PC-3 (cell line): ENCODE results near the gene RP9. TPM values are rescaled to one million over a fixed set of nuclear protein-coding genes. Genes with fewer than 3 reads are reported as not detected.

ENCODE experiments used
- ATAC-seq: fragments of 200-7000 bp; cut with Tn5 transposase; 2 replicates; pipeline ENCODE4 v1.9.1; 2020; ENCODE audit warnings: mild to moderate bottlenecking, moderate library complexity
- BruUV-seq: library from RNA; stranded (reverse); fragments of 400-500 nt; replicated peaks from 2 replicates; lab custom pipeline; 2021; lab: Mats Ljungman, UMichigan
- CTCF ChIA-PET: fragments of 300-600 bp; sonication (Branson Sonifier 250); formaldehyde crosslinking; loops from one replicate; lab custom pipeline; 2022; ENCODE audit warnings: antibody characterized with exemption; lab: Charles Lee
- POLR2A ChIA-PET: fragments of 300-600 bp; sonication (Branson Sonifier 250); formaldehyde crosslinking; loops from one replicate; lab custom pipeline; 2022; ENCODE audit warnings: antibody characterized with exemption; ENCODE audit not compliant: unreplicated experiment; lab: Charles Lee
- DNase-seq: peaks from one replicate; pipeline ENCODE4 v3.0.0-alpha.2; 2015
- H2AFZ ChIP-seq: fragments of 300-600 bp; sonication (generic); 2 replicates; pipeline ENCODE4 v1.6.0; 2016; ENCODE audit warnings: antibody characterized with exemption, low read length
- H3F3A ChIP-seq: fragments of 300-600 bp; sonication (generic); one replicate; pipeline ENCODE4 v1.6.0; 2017; ENCODE audit warnings: antibody characterized with exemption, low read length, control low read depth, mild to moderate bottlenecking; ENCODE audit not compliant: unreplicated experiment
- H3K27ac ChIP-seq: fragments of 300-600 bp; sonication (generic); 2 replicates; pipeline ENCODE4 v1.5.1; 2016; ENCODE audit warnings: mild to moderate bottlenecking, low read length
- H3K27me3 ChIP-seq: fragments of 300-600 bp; sonication (generic); 2 replicates; pipeline ENCODE4 v1.6.1; 2016; ENCODE audit warnings: low read length, mixed read lengths
- H3K36me3 ChIP-seq: fragments of 300-600 bp; sonication (generic); 2 replicates; pipeline ENCODE4 v1.6.1; 2016; ENCODE audit warnings: low read depth, mixed run types, low read length, mixed read lengths
- H3K4me1 ChIP-seq: fragments of 300-600 bp; sonication (generic); 2 replicates; pipeline ENCODE4 v1.5.1; 2016; ENCODE audit warnings: low read length; ENCODE audit not compliant: insufficient read depth
- H3K4me2 ChIP-seq: fragments of 300-600 bp; sonication (generic); 2 replicates; pipeline ENCODE4 v1.6.0; 2016; ENCODE audit warnings: low read length
- H3K4me3 ChIP-seq: fragments of 300-600 bp; sonication (generic); 2 replicates; pipeline ENCODE4 v1.5.1; 2016; ENCODE audit warnings: mild to moderate bottlenecking, low read length, mixed read lengths
- H3K79me2 ChIP-seq: fragments of 300-600 bp; sonication (generic); 2 replicates; pipeline ENCODE4 v1.6.1; 2017; ENCODE audit warnings: low read length, mixed read lengths
- H3K9ac ChIP-seq: fragments of 300-600 bp; sonication (generic); 2 replicates; pipeline ENCODE4 v1.6.0; 2016; ENCODE audit warnings: mild to moderate bottlenecking, low read length
- H3K9me2 ChIP-seq: fragments of 300-600 bp; sonication (generic); replicated peaks from 2 replicates; pipeline ENCODE4 v1.6.1; 2016; ENCODE audit warnings: mixed run types, low read length, mixed read lengths
- H3K9me3 ChIP-seq: fragments of 300-600 bp; sonication (generic); 2 replicates; pipeline ENCODE4 v1.6.1; 2016; ENCODE audit warnings: low read length, mixed read lengths
- H4K20me1 ChIP-seq: fragments of 300-600 bp; sonication (generic); 2 replicates; pipeline ENCODE4 v1.6.1; 2016; ENCODE audit warnings: low read length, mixed read lengths
- EZH2 ChIP-seq: fragments of 300-600 bp; sonication (generic); IDR thresholded peaks from one replicate; pipeline ENCODE4 v1.6.1; 2017; ENCODE audit warnings: antibody characterized with exemption, mild to moderate bottlenecking, low read length; ENCODE audit not compliant: unreplicated experiment
- EZH2phosphoT487 ChIP-seq: fragments of 300-600 bp; sonication (generic); IDR thresholded peaks from 2 replicates; pipeline ENCODE4 v1.6.1; 2018; ENCODE audit warnings: mild to moderate bottlenecking, antibody characterized with exemption, low read length, borderline replicate concordance
- intact Hi-C: fragments of 100-400 bp; cut with micrococcal nuclease; formaldehyde crosslinking; loops from 2 replicates; pipeline ENCODE4 v1.9.0; 2023
- total RNA-seq: library from RNA; depleted of rRNA; stranded (reverse); fragments of >200 nt; gene quantifications from 2 replicates; pipeline ENCODE4 v1.2.3, GENCODE V29; 2014
- TF ChIP-seq, protein P1 (sequence below): fragments of 300-600 bp; sonication (generic); conservative IDR thresholded peaks from 2 replicates; pipeline ENCODE4 v1.5.1; 2017; ENCODE audit warnings: antibody characterized with exemption, low read depth, mild to moderate bottlenecking, low read length

The RP9 gene
- total RNA-seq, 1 experiment from 2014 or later = 33.9 TPM

GRCh38 chr7:33062782-33063443, 46.3 kb downstream of the RP9 start:
- Histone ChIP-seq H3K4me3 (peak overlapping the region; percentile 85), H4K20me1 (peaks cover 32% of the 10 kb centered on the region), H2AFZ (peak overlapping the region; percentile 90), H3K36me3 (0 out of 2 replicates have a peak, but pooled peaks cover 2% of the 10 kb centered on the region), H3K27ac (peak overlapping the region; percentile 31), H3K4me2 (peak overlapping the region; percentile 88), H3K79me2 (peaks cover 46% of the 10 kb centered on the region), H3K9me2 (no peaks in the 10 kb centered on the region), H3F3A (no peaks in the 10 kb centered on the region), H3K4me1 (peaks cover 26% of the 10 kb centered on the region; the same call in 1 of the 2 replicates), H3K27me3 (no peaks in the 10 kb centered on the region), H3K9me3 (peaks cover 5% of the 10 kb centered on the region; the same call in 1 of the 2 replicates), H3K9ac (peak overlapping the region; percentile 93)
- intact Hi-C loops = loop anchor here (2.0 kb wide), 2 partner anchors 46 to 172 kb away; partner anchors contain the start of genes KBTBD2 and RP9
- BruUV-seq = no TSS peak
- ChIA-PET CTCF (interaction anchor here (0.6 to 1.6 kb wide), 3 partner anchors 45 to 297 kb away, joined by 3 to 7 read pairs (median 7); partner anchors contain the start of gene RP9), POLR2A (interaction anchor here (0.6 kb wide), 1 partner anchor 184 kb away, joined by 4 read pairs; no protein-coding TSS in a partner anchor)
- DNase-seq (peak; percentile 89), ATAC-seq (peak; percentile 93)
- TF ChIP-seq, protein P1, sequence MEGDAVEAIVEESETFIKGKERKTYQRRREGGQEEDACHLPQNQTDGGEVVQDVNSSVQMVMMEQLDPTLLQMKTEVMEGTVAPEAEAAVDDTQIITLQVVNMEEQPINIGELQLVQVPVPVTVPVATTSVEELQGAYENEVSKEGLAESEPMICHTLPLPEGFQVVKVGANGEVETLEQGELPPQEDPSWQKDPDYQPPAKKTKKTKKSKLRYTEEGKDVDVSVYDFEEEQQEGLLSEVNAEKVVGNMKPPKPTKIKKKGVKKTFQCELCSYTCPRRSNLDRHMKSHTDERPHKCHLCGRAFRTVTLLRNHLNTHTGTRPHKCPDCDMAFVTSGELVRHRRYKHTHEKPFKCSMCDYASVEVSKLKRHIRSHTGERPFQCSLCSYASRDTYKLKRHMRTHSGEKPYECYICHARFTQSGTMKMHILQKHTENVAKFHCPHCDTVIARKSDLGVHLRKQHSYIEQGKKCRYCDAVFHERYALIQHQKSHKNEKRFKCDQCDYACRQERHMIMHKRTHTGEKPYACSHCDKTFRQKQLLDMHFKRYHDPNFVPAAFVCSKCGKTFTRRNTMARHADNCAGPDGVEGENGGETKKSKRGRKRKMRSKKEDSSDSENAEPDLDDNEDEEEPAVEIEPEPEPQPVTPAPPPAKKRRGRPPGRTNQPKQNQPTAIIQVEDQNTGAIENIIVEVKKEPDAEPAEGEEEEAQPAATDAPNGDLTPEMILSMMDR = no peak
- TF ChIP-seq EZH2phosphoT487 = no peak
- no peak for TF ChIP-seq EZH2

GRCh38 chr7:33062023-33062781, 47.0 kb downstream of the RP9 start, which contains the start of gene NT5C3A:
Gene NT5C3A (minus strand): TSS chr7:33062776. CDS start chr7:33062705, 71 bp downstream.
- TF ChIP-seq, protein P1 = no peak
- TF ChIP-seq EZH2phosphoT487 (no peak), EZH2 (no peak)
- DNase-seq (peak; percentile 35), ATAC-seq (peak; percentile 31)
- H4K20me1 ChIP-seq = peaks cover 32% of the 10 kb centered on the region
- no peaks in the 10 kb centered on the region for H3F3A ChIP-seq
- H3K4me3 ChIP-seq = peak within 1 kb of the TSS; percentile 85
- CTCF ChIA-PET = interaction anchor here (0.6 to 1.6 kb wide), 3 partner anchors 46 to 297 kb away, joined by 3 to 7 read pairs (median 7); partner anchors contain the start of gene RP9
- intact Hi-C loops = loop anchor here (2.0 kb wide), 2 partner anchors 47 to 171 kb away; partner anchors contain the start of genes KBTBD2 and RP9
- no peaks in the 10 kb centered on the region for H3K27me3 ChIP-seq
- H3K4me1 ChIP-seq = peaks cover 26% of the 10 kb centered on the region; the same call in 1 of the 2 replicates
- no peaks in the 10 kb centered on the region for H3K9me2 ChIP-seq
- H3K9ac ChIP-seq = peak within 1 kb of the TSS; percentile 93
- no TSS peak for BruUV-seq
- H2AFZ ChIP-seq = peak within 1 kb of the TSS; percentile 90
- H3K79me2 ChIP-seq = peaks cover 53% of the 10 kb centered on the region
- 0 out of 2 replicates have a peak, but pooled peaks cover 2% of the 10 kb centered on the region for H3K36me3 ChIP-seq
- POLR2A ChIA-PET = interaction anchor here (0.6 kb wide), 1 partner anchor 183 kb away, joined by 4 read pairs; no protein-coding TSS in a partner anchor
- peak within 1 kb of the TSS; percentile 51 for H3K27ac ChIP-seq
- peaks cover 5% of the 10 kb centered on the region; the same call in 1 of the 2 replicates for H3K9me3 ChIP-seq
- H3K4me2 ChIP-seq = peak within 1 kb of the TSS; percentile 88
